Umbilical cord (tissue), 2 donors: ENCODE results near the gene TMEM179. TPM values are rescaled to one million over a fixed set of nuclear protein-coding genes. Genes with fewer than 3 reads are reported as not detected.

Experiments
- DNase-seq: peaks from one replicate; pipeline ENCODE4 v3.0.0-alpha.2; 2015; ENCODE audit warnings: low spot score
- total RNA-seq: library from RNA; depleted of rRNA; stranded (reverse); fragments of >200 nt; gene quantifications from one replicate; pipeline ENCODE4 v1.2.3, GENCODE V29; 2014; ENCODE audit warnings: low replicate concordance; ENCODE audit not compliant: insufficient read depth

TMEM179 gene
- total RNA-seq, 1 donor from 2014 or later, result 9.1 TPM

DNA sequence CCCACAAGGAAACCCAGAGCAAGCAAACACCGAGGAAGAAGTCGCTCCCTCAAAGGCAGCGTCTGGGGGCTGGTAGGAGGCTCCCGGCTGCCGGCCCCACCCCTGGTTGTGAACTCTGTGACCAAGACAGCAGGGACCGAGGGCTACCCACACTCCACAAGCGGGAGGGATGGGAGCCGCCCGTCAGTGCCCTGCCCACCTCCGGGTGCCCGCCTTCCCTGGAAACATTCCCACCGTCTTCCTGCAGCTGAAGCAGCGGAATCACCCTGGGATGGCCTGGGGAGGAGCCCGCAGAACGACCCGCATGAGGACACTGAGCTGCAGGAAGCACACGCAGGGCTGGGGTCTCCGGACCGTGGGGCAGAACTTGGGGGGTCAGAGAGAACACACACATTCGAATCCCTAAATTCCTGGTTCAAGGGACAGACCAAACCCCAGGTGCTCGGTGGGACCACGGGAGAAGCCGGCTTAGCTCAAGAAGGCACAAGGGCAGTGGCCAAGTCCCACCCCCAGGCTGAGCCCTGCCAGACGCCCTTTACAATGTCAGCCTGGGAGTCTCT, 58.5 kb downstream of the TMEM179 start:
- peak; percentile 67 for DNase-seq

DNA sequence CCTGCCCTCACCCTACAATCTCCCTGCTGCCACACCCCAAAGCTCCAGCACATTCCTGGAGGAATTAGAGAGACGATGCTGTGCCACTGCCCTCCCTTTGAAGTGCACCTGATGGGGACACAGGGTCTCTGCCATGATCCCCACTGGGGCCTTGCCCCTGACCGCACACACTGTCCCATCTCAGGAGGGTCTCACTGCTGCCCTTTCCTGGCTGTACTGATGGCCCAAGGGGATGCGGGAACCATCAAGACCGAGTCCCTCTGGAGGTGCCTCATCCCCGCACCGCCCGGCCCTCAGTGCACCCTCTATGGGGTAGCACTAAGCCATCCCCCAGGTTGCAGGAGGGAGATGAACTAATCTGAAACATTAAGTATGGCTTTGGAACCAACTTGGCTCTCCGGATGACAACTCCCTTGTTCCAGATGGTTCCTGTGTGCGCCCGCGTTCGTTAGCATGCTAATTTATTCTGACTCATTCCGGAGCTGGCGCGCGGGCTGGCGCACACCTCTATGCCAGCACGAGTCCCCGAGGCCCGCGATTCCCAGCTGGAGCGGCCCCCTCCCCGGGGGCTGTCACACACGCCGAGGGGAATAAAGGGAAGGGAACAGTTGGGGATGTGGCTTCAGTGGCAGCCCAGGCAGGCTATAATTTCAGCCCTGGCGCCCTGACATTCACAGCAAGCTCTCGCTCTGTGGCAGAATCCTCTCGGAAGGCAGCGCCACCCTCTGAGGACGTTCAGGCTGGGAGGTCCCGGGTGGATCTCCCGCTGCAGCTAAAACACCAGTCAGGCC, 59.2 kb downstream of the TMEM179 start:
- DNase-seq, result no peak

DNA sequence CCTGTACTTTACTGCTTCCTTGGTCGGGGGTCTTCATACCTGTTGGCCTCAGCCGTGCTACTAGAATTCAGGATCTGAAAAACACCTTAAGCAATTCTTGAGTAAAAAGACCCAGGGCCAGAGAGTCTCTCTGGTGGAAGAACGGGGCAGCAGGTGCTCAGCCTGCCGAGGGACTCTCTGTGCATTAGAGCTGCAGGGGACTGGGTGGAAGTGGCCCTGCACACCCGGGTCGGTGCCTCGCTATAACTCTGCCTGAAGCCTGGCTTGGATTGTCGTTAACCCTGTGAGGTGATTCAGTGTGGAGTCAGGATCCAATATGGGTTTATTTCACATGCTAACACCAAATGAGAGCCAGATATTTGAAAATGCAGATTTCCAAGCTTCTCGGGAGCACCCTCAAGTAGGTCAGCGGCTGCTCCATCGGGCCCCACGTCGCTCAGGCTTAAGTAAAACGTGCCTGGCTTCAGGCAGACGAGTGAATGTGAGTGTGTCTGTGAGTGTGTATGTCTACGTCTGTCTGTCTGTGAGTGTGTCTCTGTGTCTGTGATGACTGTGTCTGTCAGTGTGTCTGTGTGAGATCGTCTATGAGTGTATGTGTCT, 60.1 kb downstream of the TMEM179 start:
- DNase-seq, result no peak

DNA sequence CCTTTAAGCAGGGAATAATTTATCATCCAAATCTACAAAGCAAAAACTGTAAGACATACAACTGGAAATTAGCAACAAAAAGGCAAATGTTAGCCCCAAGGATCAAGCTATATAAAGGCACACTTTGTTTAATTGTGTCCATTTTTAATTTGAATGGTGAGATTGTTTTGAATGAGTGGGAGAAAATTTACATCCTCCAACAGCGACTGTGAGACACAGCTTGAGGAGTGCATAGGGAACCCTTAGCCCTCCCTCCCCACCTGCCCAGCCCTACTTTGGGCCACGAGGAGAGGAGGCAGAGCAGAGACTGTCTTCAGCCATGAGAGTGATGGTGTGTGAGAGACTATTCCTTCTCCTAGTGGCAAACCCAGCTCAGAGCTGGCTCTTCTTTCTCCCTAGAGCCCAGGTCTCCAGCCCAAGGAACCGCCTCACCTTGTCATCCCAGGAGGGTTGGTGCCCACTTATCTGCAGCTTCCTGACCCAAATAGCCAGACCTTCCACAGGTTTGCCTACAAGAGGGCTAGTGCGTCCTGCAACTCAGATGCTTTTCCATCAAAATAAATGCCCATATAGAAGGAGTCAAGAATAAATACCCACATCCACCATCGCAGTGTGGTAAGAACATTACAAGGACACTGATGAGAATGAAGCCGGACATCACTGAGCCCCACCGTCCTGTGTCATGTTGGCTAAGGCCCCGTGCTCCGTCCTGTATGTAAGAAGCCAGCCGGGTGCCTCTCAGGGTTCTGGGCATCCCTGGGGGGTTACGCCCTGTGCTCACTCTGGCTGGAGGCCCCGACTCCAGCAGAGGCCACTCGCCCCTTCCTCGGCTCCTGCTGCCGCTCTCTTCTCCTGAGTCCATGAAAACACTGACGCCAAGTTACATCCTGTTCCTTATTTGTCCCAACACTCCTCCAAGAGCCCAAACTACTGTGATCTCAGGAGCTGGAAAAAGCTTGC, 61.4 kb downstream of the TMEM179 start:
- DNase-seq, result no peak

DNA sequence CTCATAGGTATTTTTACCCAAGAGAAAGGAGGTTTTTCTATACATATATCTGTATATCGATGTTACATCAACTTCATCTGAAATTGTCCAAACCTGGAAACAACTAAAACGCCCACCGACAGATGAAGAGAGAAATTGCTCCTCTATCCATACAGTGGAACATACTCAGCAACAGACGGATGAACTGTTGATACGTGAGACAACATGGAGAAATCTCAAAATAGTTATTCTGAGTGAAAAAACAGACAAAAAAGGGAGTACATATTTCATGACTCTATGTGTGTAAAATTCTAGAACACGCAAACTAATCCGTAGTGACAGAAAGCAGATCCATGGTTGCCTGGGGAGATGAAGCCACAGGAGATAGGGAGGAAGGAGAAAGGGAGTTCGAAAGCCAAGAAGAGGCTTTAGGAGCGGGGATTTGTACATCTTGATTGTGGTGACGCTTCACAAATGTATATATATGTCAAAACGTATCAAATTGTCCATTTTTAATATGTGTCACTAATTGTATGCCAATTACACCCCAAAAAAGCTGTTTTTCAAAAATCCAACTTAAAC, 62.6 kb downstream of the TMEM179 start:
- peak; percentile 95 for DNase-seq

Other genes starting within 250 kb of the TMEM179 start
- gene C14orf180, start 25.0 kb downstream of the TMEM179 start, total RNA-seq, result 5.1 TPM
- 25.5 TPM for gene INF2, start 84.8 kb upstream of the TMEM179 start, total RNA-seq
- gene ADSS1, start 119.5 kb upstream of the TMEM179 start, total RNA-seq, result 20.7 TPM
- 87.4 TPM for gene SIVA1, start 148.4 kb upstream of the TMEM179 start, total RNA-seq
- gene AKT1, start 191.0 kb upstream of the TMEM179 start, total RNA-seq, result 124 TPM
- 3.9 TPM for gene ZBTB42, start 196.3 kb upstream of the TMEM179 start, total RNA-seq